HK-2 (cell line): Measurements from ENCODE around the gene OTUB1.
A peak's percentile ranks its signal among the peaks of the same experiment; 100 is the strongest.

ENCODE experiments used
- DNase-seq: peaks from one replicate; pipeline ENCODE4 v3.0.0-alpha.2; 2018; ENCODE audit not compliant: unreplicated experiment

Gene OTUB1

GRCh38 chr11:64022125-64022784, 36.0 kb downstream of the OTUB1 start:
- DNase-seq, result no peak

GRCh38 chr11:64023712-64024710, 37.8 kb downstream of the OTUB1 start:
- no peak for DNase-seq

GRCh38 chr11:64025205-64025604, 39.0 kb downstream of the OTUB1 start:
- DNase-seq, result no peak

DNA sequence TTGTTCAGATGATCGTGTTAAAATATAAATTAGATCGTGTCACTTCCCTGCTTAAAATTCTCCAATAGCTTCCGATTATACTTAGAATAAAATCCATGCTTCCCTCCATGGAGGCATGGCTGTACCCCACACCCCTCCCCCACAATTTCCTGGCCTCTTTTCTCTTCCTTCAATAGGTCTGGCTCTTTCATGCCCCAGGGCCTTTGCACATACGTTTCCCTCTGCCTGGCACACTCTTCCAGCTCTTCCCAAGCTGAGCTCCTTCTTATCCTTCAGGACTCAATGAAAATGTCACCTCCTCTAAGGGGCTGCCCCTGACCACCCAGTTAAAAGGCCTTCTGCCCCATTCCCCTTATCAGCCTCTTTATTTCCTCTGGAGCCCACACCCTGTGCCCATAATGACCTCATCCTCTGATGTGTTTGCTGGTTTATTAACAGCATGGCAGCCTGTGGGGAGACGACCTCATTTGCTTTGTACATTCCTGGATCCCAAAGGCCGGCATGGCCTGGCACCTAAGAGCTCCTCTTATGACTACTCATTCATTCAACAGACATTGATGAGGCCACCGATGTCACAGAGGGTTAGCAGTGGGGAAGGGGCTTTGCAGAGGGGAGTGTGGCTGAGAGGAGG, 40.5 kb downstream of the OTUB1 start:
- DNase-seq, result no peak

DNA sequence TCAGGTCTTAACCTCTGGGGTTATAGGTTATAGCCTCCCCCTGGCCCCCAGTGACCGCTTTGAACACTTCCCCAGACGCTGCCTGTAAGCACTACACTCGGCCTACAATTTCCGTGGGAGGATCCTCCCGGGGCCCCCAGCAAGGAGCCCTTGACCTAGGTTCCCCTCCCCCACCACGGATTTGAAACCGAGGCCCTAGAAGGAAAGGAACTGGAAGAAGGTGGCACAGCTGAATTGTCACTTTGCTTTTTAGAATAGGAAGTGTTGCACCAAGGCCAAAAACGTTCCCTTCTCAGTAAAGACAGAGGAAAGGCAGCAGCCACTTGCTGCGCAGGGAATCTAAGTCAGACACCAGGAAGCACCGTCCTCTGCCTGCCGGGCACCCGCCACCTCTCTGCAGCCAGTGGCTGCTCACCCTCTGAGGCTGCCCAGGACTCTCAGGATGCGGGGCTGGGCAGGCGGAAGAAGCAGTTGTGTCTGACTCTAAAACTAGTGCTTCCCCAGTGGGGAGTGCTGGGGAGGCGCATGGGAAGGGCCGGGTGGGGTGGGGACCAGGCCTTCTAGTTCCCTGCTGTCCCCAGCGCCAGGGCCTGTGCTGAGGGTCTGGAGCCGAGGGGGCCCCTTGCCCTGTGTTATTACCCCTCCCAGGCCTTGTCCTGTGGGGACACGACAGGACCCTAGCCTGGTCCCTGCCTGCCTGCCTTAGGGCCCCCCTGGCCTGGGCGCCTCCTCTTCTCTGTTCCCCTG, 41.6 kb downstream of the OTUB1 start:
- DNase-seq, result no peak

DNA sequence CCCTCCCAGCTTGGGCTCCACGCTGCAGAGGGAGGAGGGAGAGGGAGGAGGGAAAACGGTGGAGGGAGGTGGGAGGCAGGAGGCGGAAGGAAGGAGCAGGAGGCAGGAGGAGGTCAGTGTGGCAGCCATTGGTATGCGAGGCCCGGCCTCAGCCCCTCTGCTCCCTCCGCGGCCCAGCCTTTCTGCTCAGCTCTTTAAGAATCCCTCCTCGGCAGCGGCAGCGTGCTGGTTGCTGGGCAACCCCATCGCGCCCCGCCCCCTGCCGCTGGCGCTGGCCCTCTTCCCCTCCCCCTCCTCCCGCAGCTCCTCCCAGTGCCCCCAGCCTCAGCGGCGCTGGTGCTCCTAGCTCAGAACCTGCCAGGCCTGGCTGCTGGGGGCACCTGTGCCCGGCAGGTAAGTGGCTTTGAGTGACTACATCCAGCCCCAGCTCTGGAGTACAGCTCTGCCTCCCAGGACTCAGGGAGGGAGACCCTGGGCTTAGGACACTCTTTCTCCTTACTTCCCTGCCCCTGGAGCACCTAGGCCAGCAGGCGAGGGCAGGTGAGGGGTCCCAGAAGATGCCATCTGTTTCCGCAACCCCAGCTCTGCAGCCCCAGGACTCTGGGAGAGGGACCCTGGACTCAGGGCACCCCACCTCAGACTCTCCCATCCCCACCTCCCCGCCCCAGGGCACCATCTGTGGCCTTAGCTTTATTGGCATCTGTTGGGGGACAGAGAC, 42.3 kb downstream of the OTUB1 start:
- DNase-seq, result no peak

DNA sequence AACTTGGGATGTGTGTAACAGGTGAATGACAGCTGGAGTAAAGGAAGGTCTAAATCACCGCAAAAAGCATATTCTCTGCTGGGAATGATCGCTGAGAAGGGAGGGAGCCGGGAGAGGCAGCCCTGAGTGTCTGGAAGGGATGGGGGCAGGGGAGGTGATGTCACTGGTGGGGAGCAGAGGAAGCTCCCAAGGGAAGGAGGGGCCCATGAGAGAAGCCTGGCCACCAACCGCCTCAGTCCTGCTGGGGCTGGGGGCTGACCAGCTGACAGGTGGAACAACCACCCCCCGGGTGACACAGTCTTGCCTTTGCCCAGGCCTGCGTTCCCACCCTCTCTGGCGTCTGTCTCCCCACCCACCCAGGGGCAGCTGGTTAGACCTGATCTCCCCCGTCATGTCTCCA, 43.5 kb downstream of the OTUB1 start:
- no peak for DNase-seq

- no peak for DNase-seq
These were observed 44.8 kb downstream of the OTUB1 start for GRCh38 chr11:64031001-64031400.

DNA sequence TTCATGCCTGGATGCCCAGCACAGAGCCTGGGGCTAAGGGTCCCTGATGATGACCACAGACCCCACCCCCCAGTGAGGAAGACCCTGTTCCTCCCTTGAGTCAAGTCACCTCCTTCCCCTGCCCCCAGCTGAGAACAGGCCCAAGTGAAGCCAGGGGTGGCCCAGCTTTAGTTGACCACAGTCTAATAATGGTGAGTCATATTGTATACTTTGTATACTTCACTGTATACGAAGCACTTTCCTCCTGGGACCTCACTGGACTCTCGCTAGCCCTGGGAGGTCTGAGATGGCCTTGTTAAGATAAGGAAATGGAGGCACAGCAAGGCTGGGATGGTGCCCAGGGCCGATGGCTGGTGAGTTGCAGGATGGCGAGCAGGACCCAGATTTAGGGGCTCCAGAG, 45.8 kb downstream of the OTUB1 start:
- no peak for DNase-seq

DNA sequence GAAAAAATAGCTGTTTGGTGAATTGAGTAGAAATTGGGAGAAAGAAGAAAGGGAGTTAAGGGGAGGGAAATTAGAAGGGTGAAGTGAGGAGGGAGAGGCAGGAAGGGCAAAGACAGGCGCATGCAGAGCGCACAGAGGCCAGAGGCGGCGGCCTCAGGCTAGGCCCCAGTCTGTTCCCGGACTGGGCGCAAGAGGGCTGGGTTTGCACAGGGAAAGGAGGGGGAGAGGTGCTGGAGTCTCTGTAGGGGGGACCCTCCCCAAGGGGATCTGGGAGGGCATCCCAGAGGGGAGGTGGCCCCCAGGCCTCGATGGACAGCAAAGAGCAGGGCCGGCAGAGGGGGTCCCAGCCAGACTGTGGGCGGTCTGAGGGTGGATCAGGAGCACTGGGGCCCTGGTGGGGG, 48.2 kb downstream of the OTUB1 start:
- DNase-seq, result no peak

- no peak for DNase-seq
These were observed 48.9 kb downstream of the OTUB1 start for GRCh38 chr11:64035081-64035524.

GRCh38 chr11:64035576-64035975, 49.3 kb downstream of the OTUB1 start, which contains the start of gene FLRT1:
Gene FLRT1 (plus strand): TSS chr11:64035931. CDS start chr11:64116268, 80,337 bp downstream.
- DNase-seq, result no peak

DNA sequence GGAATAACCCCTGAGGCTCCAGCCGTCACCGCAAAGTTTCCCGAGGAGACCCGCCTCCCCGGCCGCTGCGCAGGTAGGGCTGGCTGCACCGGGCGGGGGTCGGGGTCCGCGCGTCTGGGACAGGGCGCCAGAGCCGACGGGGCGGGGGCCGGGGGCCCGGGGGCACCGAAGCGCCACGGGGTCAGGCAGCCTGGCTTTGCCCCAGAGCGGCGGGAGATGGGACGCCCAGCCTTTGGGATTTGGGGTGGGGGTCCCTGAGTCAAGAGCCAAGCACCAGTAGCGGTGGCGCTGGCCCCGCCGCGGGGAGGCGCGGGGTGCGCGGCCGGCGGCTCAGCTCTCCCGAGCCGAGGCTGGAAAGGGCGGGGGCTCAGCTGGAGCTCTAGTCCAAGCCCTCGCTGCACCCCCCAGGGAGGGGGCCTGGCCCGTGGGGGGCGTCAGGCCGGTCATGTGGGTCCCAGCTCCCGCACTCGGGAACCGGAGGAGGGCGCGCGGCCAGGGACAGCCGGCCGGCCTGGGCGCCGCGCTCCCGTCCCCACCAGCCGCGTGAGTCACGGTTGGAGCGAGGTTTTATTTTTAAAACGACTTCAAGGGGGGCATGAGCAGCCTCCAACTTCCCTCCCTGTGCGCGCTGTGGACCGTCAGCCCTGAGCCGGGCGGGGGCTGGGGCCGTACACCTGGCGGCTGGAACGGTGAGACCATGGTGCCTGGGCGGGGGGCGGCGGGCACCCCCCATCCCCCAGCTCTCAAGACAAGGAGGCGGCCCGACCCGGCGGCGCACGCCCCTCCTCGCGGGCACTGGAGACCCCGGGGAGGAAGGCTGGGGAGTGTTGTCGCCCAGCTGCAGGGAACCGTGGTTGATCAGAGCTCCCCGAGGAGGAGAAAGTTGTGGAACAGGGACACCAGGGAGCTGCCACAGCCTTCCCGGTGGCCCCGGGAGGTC, 50.1 kb downstream of the OTUB1 start:
- DNase-seq, result peak; percentile 17

DNA sequence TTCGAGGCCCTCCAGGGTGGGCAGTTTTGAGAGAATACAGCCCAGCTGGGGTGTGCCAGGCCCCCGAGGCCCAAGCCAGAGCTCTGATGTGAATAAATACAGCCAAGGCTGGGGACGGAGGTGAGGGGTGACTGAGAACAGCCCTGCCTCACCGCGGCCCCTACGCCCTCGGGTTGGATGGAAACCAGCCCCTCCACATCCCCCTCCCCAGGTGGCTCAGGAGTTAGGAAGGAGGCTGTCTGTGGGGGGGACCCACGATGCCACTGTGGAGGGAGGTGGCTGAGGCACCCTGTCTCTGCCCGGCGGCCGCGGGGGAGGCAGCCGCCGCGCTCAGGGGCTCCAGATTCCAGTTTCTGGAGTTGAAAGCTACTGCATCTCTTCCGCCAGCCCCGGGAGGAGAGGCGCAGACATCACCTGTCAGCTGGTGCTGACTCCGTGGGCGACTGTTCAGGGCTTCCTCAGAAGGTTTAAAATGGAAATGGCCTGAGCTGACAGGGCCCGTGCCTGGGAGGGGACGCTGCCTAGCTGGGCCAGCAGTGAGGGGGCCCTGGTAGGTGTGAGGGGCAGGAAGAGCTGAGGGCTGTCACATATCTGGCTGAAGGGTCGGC, 50.9 kb downstream of the OTUB1 start:
- no peak for DNase-seq

- no peak for DNase-seq
These were observed 52.3 kb downstream of the OTUB1 start for GRCh38 chr11:64038500-64038899.

DNA sequence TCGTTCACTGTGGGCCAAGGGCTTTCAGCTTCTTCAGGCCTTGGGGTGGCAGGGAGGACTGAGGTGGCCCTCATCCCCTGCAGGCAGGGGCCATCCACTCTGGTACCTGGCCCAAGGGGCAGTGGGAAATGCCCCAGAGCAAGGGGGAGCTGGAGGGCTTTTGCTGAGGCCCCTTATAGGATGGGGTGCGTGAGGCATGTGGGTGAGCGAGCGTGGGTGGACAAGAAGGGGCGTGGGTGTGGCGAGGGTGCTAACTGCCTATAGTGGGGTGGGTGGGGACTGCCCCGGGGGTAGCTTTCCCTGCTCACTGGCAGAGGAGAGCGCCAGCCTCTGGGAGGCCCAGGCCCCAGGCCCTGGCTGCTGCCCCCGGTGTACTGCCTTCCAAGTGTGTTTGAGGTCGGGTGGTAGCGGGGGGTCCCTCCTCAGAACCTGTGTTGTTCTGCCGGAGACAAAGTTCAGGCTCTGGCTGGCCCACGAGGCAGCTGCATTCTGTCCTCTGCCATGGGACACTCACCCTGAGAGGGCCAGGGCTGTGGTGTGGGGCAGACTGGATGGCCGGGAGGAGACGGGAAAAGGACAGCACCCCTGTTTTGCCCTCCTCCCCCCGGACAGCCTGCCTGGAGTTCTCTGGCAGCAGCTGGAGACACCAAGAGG, 52.9 kb downstream of the OTUB1 start:
- no peak for DNase-seq

DNA sequence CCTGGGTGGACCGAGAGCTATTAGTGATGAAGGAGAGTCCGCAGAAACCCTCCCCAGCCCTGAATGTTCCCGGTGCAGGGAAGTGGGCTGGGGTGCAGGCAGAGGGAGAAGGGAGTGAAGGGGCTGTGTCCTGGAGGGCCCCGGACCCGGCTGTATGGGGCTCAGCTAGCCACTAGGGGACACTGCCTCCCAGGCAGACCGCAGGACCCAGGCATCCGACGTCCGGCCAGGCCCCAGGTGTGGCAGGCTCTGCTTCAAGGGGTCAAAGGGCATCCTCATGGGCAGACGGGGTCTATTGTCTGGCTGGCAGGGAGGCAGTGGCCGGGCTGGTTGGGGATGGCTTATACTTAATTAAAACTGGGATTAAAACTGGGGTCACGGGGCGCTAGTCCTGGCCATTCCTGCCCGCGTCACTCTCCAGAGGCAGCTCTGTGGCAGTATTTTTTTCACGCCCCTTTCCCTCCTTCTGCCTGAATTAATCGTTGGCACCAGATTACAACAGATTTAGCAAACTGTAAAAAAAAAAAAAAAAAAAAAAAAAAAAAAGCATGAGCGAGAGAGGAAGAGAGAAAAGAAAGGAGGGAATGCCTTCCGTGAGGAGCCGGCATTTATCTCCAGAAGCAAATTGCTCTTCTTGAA, 54.6 kb downstream of the OTUB1 start:
- DNase-seq, result peak; percentile 22

DNA sequence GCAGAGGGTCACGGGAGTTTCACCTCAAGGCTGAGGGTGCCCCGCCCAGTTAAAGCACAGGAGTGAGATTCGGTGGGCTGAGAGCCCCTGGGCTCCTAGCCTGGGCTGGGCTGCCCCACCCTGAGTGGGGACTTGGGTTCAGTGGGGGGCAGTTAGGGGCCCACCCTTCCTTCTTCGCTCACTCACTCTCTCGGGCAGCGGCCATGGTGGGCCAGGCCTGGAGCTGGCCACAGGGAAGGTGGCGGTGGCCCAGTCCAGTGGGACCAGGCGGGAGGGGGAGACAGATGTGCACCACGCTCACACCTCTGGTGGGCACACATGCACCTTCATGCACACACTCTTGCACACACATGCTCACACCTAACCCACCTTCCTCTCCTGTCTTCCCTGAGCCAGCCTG, 55.6 kb downstream of the OTUB1 start:
- DNase-seq, result no peak
